SK-N-SH (cell line): ENCODE data around the gene ADORA3. TPM values are rescaled to one million over a fixed set of nuclear protein-coding genes. Genes with fewer than 3 reads are reported as not detected.

Experiments
- CTCF ChIA-PET: fragments of 300-600, 350-600 bp; formaldehyde crosslinking; extraction: SDS; loops from one replicate; lab custom pipeline; 2021; lab: Yijun Ruan, JAX
- POLR2A ChIA-PET: fragments of 350-600 bp; sonication (Branson Sonifier 250); formaldehyde crosslinking; extraction: SDS; loops from one replicate; lab custom pipeline; 2020; ENCODE audit warnings: antibody characterized with exemption, inconsistent platforms; lab: Yijun Ruan, JAX
- DNase-seq: peaks from one replicate; pipeline ENCODE4 v3.0.0; 2012
- H2AFZ ChIP-seq: fragments of 200-600 bp; sonication (generic); 2 replicates; pipeline ENCODE4 v1.8.1; 2016; ENCODE audit warnings: antibody characterized with exemption, mild to moderate bottlenecking, low read depth
- H3F3A ChIP-seq: fragments of 200-600 bp; sonication (generic); replicated peaks from 2 replicates; pipeline ENCODE3; 2016; ENCODE audit warnings: antibody characterized with exemption, mild to moderate bottlenecking; ENCODE audit not compliant: insufficient read depth
- H3K27ac ChIP-seq, 2 experiments: fragments of 200-500 bp in 1 of 2; fragments of 200-600 bp in 1 of 2; sonication (Bioruptor generic) in 1 of 2; sonication (generic), shearing (Covaris generic) in 1 of 2; 2 replicates each; pipeline versions ENCODE4 v1.5.1 to v1.6.1; 2014 to 2016; ENCODE audit warnings: low read depth in 2 of 2, inconsistent platforms in 1 of 2, low read length in 1 of 2, mild to moderate bottlenecking in 1 of 2, mixed read lengths in 1 of 2
- H3K27me3 ChIP-seq: fragments of 200-600 bp; sonication (generic), shearing (Covaris generic); 2 replicates; pipeline ENCODE4 v1.6.1; 2016; ENCODE audit warnings: mixed run types; ENCODE audit not compliant: insufficient read depth
- H3K36me3 ChIP-seq, 2 experiments: fragments of 200-500 bp in 1 of 2; fragments of 200-600 bp in 1 of 2; sonication (Bioruptor generic) in 1 of 2; sonication (generic) in 1 of 2; replicated peaks in 1 of 2; 2 replicates each; pipeline versions ENCODE3 to v1.5.1; 2014 to 2016; ENCODE audit warnings: low read length in 1 of 2, mild to moderate bottlenecking in 1 of 2; ENCODE audit not compliant: insufficient read depth in 2 of 2, control insufficient read depth in 1 of 2
- H3K4me1 ChIP-seq, 2 experiments: fragments of 200-500 bp in 1 of 2; fragments of 200-600 bp in 1 of 2; sonication (Bioruptor generic) in 1 of 2; sonication (generic), shearing (Covaris generic) in 1 of 2; 2 replicates each; pipeline versions ENCODE4 v1.5.1 to v1.6.1; 2014 to 2016; ENCODE audit warnings: low read depth in 1 of 2, low read length in 1 of 2, mixed run types in 1 of 2; ENCODE audit not compliant: insufficient read depth in 2 of 2, control insufficient read depth in 1 of 2
- H3K4me2 ChIP-seq: fragments of 200-600 bp; sonication (generic), shearing (Covaris generic); 2 replicates; pipeline ENCODE4 v1.6.1; 2017; ENCODE audit warnings: mixed run types
- H3K4me3 ChIP-seq, 2 experiments: fragments of 200-500 bp in 1 of 2; fragments of 200-600 bp in 1 of 2; sonication (Bioruptor generic) in 1 of 2; sonication (generic), shearing (Covaris generic) in 1 of 2; 2 replicates each; pipeline versions ENCODE4 v1.5.1 to v1.8.1; 2014 to 2016; ENCODE audit warnings: low read depth in 2 of 2, inconsistent platforms in 1 of 2, low read length in 1 of 2, mild to moderate bottlenecking in 1 of 2, mixed read lengths in 1 of 2, moderate library complexity in 1 of 2
- H3K79me2 ChIP-seq: fragments of 200-600 bp; sonication (generic); 2 replicates; pipeline ENCODE4 v1.8.1; 2017; ENCODE audit warnings: mild to moderate bottlenecking; ENCODE audit not compliant: insufficient read depth
- H3K9ac ChIP-seq: fragments of 200-600 bp; sonication (generic); 2 replicates; pipeline ENCODE4 v1.6.1; 2017; ENCODE audit warnings: mixed run types
- H3K9me2 ChIP-seq: fragments of 200-600 bp; sonication (generic); 2 replicates; pipeline ENCODE4 v1.6.1; 2017; ENCODE audit warnings: mixed run types
- H3K9me3 ChIP-seq: fragments of 200-600 bp; sonication (generic); 2 replicates; pipeline ENCODE4 v1.6.1; 2017; ENCODE audit warnings: mixed run types, mild to moderate bottlenecking, moderate library complexity
- H4K20me1 ChIP-seq: fragments of 200-600 bp; sonication (generic); 2 replicates; pipeline ENCODE4 v1.6.1; 2017; ENCODE audit warnings: mild to moderate bottlenecking, mixed run types; ENCODE audit not compliant: insufficient read depth
- CHD2 ChIP-seq: fragments of 150-350 bp; IDR thresholded peaks from 2 replicates; pipeline ENCODE4 v1.6.1; 2018; ENCODE audit warnings: low read length; ENCODE audit not compliant: partially characterized antibody
- ELF1 ChIP-seq: IDR thresholded peaks from 2 replicates; pipeline ENCODE4 v1.4.0; 2012
- EP300 ChIP-seq, 2 experiments: IDR thresholded peaks; 2 replicates each; pipeline versions ENCODE4 v1.4.0 to v1.6.1; 2012; ENCODE audit warnings: borderline replicate concordance in 1 of 2, low read depth in 1 of 2, low read length in 1 of 2
- EZH2phosphoT487 ChIP-seq: fragments of 200-600 bp; sonication (generic); IDR thresholded peaks from 2 replicates; pipeline ENCODE4 v1.6.1; 2017; ENCODE audit warnings: low read depth, mixed run types, mild to moderate bottlenecking, antibody characterized with exemption, moderate library complexity, borderline replicate concordance
- FOXJ3 ChIP-seq: sonication (generic); formaldehyde crosslinking; IDR thresholded peaks from 2 replicates; pipeline ENCODE4 v1.5.1; 2020; ENCODE audit warnings: mild to moderate bottlenecking, missing genetic modification reagents
- FOXM1 ChIP-seq: IDR thresholded peaks from 2 replicates; pipeline ENCODE4 v1.4.0; 2012; ENCODE audit warnings: low read depth, mild to moderate bottlenecking
- GABPA ChIP-seq: IDR thresholded peaks from 2 replicates; pipeline ENCODE4 v1.4.0; 2012; ENCODE audit warnings: low read depth, mild to moderate bottlenecking
- GATA2 ChIP-seq: sonication (generic); formaldehyde crosslinking; IDR thresholded peaks from 2 replicates; pipeline ENCODE4 v1.5.0; 2020; ENCODE audit warnings: mild to moderate bottlenecking, missing genetic modification reagents
- JUND ChIP-seq: IDR thresholded peaks from 2 replicates; pipeline ENCODE4 v1.4.0; 2012
- MAX ChIP-seq: IDR thresholded peaks from 2 replicates; pipeline ENCODE4 v1.4.0; 2012; ENCODE audit warnings: low read depth
- PBX3 ChIP-seq: IDR thresholded peaks from 2 replicates; pipeline ENCODE4; 2012
- POLR2AphosphoS5 ChIP-seq: IDR thresholded peaks from 2 replicates; pipeline ENCODE4 v1.6.1; 2012; ENCODE audit warnings: low read depth, low read length
- RCOR1 ChIP-seq: fragments of 150-350 bp; IDR thresholded peaks from 2 replicates; pipeline ENCODE4 v1.6.1; 2017; ENCODE audit warnings: antibody characterized with exemption, low read length
- TCF12 ChIP-seq: IDR thresholded peaks from 2 replicates; pipeline ENCODE4 v1.4.0; 2012
- TEAD4 ChIP-seq: IDR thresholded peaks from 2 replicates; pipeline ENCODE4 v1.4.0; 2012; ENCODE audit warnings: mild to moderate bottlenecking, borderline replicate concordance; ENCODE audit not compliant: insufficient read depth
- ZBTB33 ChIP-seq: IDR thresholded peaks from 2 replicates; pipeline ENCODE4 v1.4.0; 2012; ENCODE audit warnings: low read depth, borderline replicate concordance
- WGBS: methylation state at CpG from one replicate; pipeline ENCODE4 v1.1.6; 2017; ENCODE audit warnings: low lambda C conversion rate; 5-methylcytosine and 5-hydroxymethylcytosine counted together
- polyA plus RNA-seq, 3 experiments: library from polyadenylated mRNA; depleted of rRNA; stranded (reverse); fragments of >200 nt; gene quantifications; 2 replicates each; pipeline ENCODE4 v1.2.3, GENCODE V29; 2012

ADORA3 gene
- polyA plus RNA-seq, 1 of the 3 experiments (the other 2 are of a cell fraction), result not detected

- H2AFZ ChIP-seq, result no peak overlapping the region
- H3K4me1 ChIP-seq, result no peaks in the 10 kb centered on the region
- ChIA-PET CTCF (interaction anchor here (0.7 to 0.9 kb wide), 3 partner anchors 27 to 239 kb away, joined by 3 to 4 read pairs (median 3); no protein-coding TSS in a partner anchor), POLR2A (no interaction called here)
- no peak for DNase-seq
- H3K9me3 ChIP-seq, result no peaks in the 10 kb centered on the region
- no peak overlapping the region for H3K27ac ChIP-seq
- no peaks in the 10 kb centered on the region for H4K20me1 ChIP-seq
- no peak overlapping the region for H3K4me2 ChIP-seq
- H3K36me3 ChIP-seq, result peaks cover 0 to 4% of the 10 kb centered on the region in 2 experiments
- H3K9ac ChIP-seq, result no peak overlapping the region
- H3K27me3 ChIP-seq, result no peaks in the 10 kb centered on the region
- H3K79me2 ChIP-seq, result no peaks in the 10 kb centered on the region
- no peaks in the 10 kb centered on the region for H3F3A ChIP-seq
- no peak overlapping the region for H3K4me3 ChIP-seq
- TF ChIP-seq EZH2phosphoT487 (no peak), RCOR1 (no peak), TEAD4 (no peak)
- 89% methylated on average over 5 of the region's 5 CpGs for WGBS
- no peaks in the 10 kb centered on the region for H3K9me2 ChIP-seq
Observed at GRCh38 chr1:111475701-111476100, 27.7 kb downstream of the ADORA3 start.

GRCh38 chr1:111474521-111474920, 28.9 kb downstream of the ADORA3 start:
- no peak overlapping the region for H3K4me3 ChIP-seq
- no peaks in the 10 kb centered on the region for H3K27me3 ChIP-seq
- no peaks in the 10 kb centered on the region for H3F3A ChIP-seq
- no peaks in the 10 kb centered on the region for H3K9me3 ChIP-seq
- no peak overlapping the region for H3K4me2 ChIP-seq
- H3K9me2 ChIP-seq, result no peaks in the 10 kb centered on the region
- peaks cover 0 to 3% of the 10 kb centered on the region in 2 experiments for H3K36me3 ChIP-seq
- no peaks in the 10 kb centered on the region for H3K4me1 ChIP-seq
- H2AFZ ChIP-seq, result no peak overlapping the region
- WGBS, result 89% methylated on average over 4 of the region's 4 CpGs
- no peaks in the 10 kb centered on the region for H4K20me1 ChIP-seq
- no peak for DNase-seq
- no peak overlapping the region for H3K27ac ChIP-seq
- ChIA-PET POLR2A (no interaction called here), CTCF (interaction anchor here (0.6 kb wide), 1 partner anchor 33 kb away, joined by 3 read pairs; no protein-coding TSS in a partner anchor)
- H3K79me2 ChIP-seq, result no peaks in the 10 kb centered on the region
- TF ChIP-seq EP300 (IDR thresholded peaks at IDR 0.05; ENCODE audit: borderline replicate concordance in 1 of 2, low read depth in 1 of 2, low read length in 1 of 2), result no peak
- no peak for TF ChIP-seq CHD2
- no peak for TF ChIP-seq GABPA
- TF ChIP-seq TCF12, result no peak
- TF ChIP-seq JUND, result no peak
- no peak for TF ChIP-seq ELF1
- no peak for TF ChIP-seq FOXM1
- no peak for TF ChIP-seq FOXJ3 (CRISPR knock-in tag)
- TF ChIP-seq MAX, result no peak
- no peak for TF ChIP-seq POLR2AphosphoS5
- no peak for TF ChIP-seq GATA2 (CRISPR knock-in tag)
- TF ChIP-seq PBX3, result no peak
- TF ChIP-seq ZBTB33, result no peak
- no peak overlapping the region for H3K9ac ChIP-seq
